ENCODE results near the gene TEKT2. TPM values are rescaled to one million over a fixed set of nuclear protein-coding genes. Genes with fewer than 3 reads are reported as not detected.

Gene TEKT2
- polyA plus RNA-seq, 4 donors: 9.4 to 14.3 (median 11.5) TPM

GRCh38 chr1:36101546-36101945 is 17.7 kb downstream of the TEKT2 start:
- no peak for DNase-seq (ENCODE audit: low read depth in 4 of 4, low spot score in 2 of 4)

GRCh38 chr1:36106269-36106668 is 22.4 kb downstream of the TEKT2 start:
- no peak for DNase-seq (ENCODE audit: low read depth in 4 of 4, low spot score in 2 of 4)

GRCh38 chr1:36107394-36107793 is 23.5 kb downstream of the TEKT2 start:
- no peak for DNase-seq (ENCODE audit: low read depth in 4 of 4, low spot score in 2 of 4)

- DNase-seq (ENCODE audit: low read depth in 4 of 4, low spot score in 2 of 4): no peak
Measured at GRCh38 chr1:36108314-36108713, 24.4 kb downstream of the TEKT2 start.

- DNase-seq (ENCODE audit: low read depth in 4 of 4, low spot score in 2 of 4): no peak
Measured at GRCh38 chr1:36109041-36109679, 25.3 kb downstream of the TEKT2 start.

- DNase-seq (ENCODE audit: low read depth in 4 of 4, low spot score in 2 of 4): no peak
Measured at GRCh38 chr1:36111151-36111550, 27.3 kb downstream of the TEKT2 start.

GRCh38 chr1:36112823-36113222 is 28.9 kb downstream of the TEKT2 start:
- no peak for DNase-seq (ENCODE audit: low read depth in 4 of 4, low spot score in 2 of 4)

GRCh38 chr1:36114371-36114770 is 30.5 kb downstream of the TEKT2 start:
- DNase-seq (ENCODE audit: low read depth in 4 of 4, low spot score in 2 of 4): no peak

- DNase-seq (ENCODE audit: low read depth in 4 of 4, low spot score in 2 of 4): no peak
Measured at GRCh38 chr1:36115200-36115669, 31.3 kb downstream of the TEKT2 start.

- no peak for DNase-seq (ENCODE audit: low read depth in 4 of 4, low spot score in 2 of 4)
Measured at GRCh38 chr1:36115931-36116330, 32.0 kb downstream of the TEKT2 start.

- DNase-seq (ENCODE audit: low read depth in 4 of 4, low spot score in 2 of 4): no peak
Measured at GRCh38 chr1:36116901-36117300, 33.0 kb downstream of the TEKT2 start.

GRCh38 chr1:36118447-36119204 is 34.7 kb downstream of the TEKT2 start:
- no peak for DNase-seq (ENCODE audit: low read depth in 4 of 4, low spot score in 2 of 4)

GRCh38 chr1:36119456-36119855 is 35.6 kb downstream of the TEKT2 start:
- DNase-seq (ENCODE audit: low read depth in 4 of 4, low spot score in 2 of 4): no peak

GRCh38 chr1:36122062-36123030 is 38.5 kb downstream of the TEKT2 start:
- no peak for DNase-seq (ENCODE audit: low read depth in 4 of 4, low spot score in 2 of 4)

GRCh38 chr1:36123356-36123755 is 39.5 kb downstream of the TEKT2 start:
- DNase-seq (ENCODE audit: low read depth in 4 of 4, low spot score in 2 of 4): no peak

- DNase-seq (ENCODE audit: low read depth in 4 of 4, low spot score in 2 of 4): no peak
Measured at GRCh38 chr1:36124404-36125128, 40.7 kb downstream of the TEKT2 start.

- DNase-seq (ENCODE audit: low read depth in 4 of 4, low spot score in 2 of 4): no peak
Measured at GRCh38 chr1:36125129-36125991, 41.5 kb downstream of the TEKT2 start, which contains the start of gene COL8A2. Gene COL8A2, minus strand, starts transcription at chr1:36125222. Its CDS starts 24,980 bp downstream, at chr1:36100242.

GRCh38 chr1:36126005-36126716 is 42.3 kb downstream of the TEKT2 start:
- DNase-seq (ENCODE audit: low read depth in 4 of 4, low spot score in 2 of 4): no peak
